ENCODE measurements around the gene AGBL3. TPM values are rescaled to one million over a fixed set of nuclear protein-coding genes. Genes with fewer than 3 reads are reported as not detected.
"Not testable (repeated sequence)": the region's sequence is repeated elsewhere in the genome, so short reads cannot be mapped to it uniquely, and the experiment has no call there.

The AGBL3 gene
- total and polyA plus RNA-seq, 9 of the 15 experiments (the other 6 are each of a cell fraction or from before 2014, with no cell fraction given) = 0.54 to 2.9 (median 1.7) TPM

DNA sequence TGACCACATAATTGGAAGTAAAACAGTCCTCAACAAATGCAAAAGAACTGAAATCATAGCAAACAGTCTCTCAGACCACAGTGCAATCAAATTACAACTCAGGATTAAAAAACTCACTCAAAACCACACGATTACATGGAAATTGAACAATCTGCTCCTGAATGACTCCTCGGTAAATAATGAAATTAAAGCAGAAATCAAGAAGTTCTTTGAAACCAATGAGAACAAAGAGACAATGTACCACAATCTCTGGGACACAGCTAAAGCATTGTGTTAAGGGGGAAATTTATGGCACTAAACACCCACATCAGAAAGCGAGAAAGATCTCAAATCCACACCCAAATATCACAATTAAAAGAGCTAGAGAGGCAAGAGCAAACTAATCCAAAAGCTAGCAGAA is 138.3 kb downstream of the AGBL3 start:
- H3K4me2 ChIP-seq (ENCODE audit: insufficient read depth, low read length); H3K9me1 ChIP-seq (ENCODE audit: control insufficient read depth, insufficient read depth, low read length); H4K20me1 ChIP-seq (replicated peaks; ENCODE audit: control insufficient read depth, insufficient read depth, low read length); BruUV-seq (replicated peaks); H3K4me1 ChIP-seq (replicated peaks in 1 of 2; ENCODE audit: control insufficient read depth in 2 of 2, insufficient read depth in 2 of 2, low read length in 2 of 2); FAIRE-seq; H3K79me2 ChIP-seq (ENCODE audit: control insufficient read depth, insufficient read depth, low read length); H3K36me3 ChIP-seq (ENCODE audit: control insufficient read depth, insufficient read depth, low read length); H2AFZ ChIP-seq (ENCODE audit: low read depth, low read length); H3K9me3 ChIP-seq (replicated peaks; ENCODE audit: control insufficient read depth, insufficient read depth, low read depth, low read length); in situ Hi-C loops (cut with MboI); intact Hi-C loops (cut with micrococcal nuclease); DNase-seq (ENCODE audit: extremely low read depth in 1 of 4, low spot score in 3 of 4); H3K9ac ChIP-seq (ENCODE audit: insufficient read depth in 1 of 2, low read depth in 2 of 2, low read length in 2 of 2); H3K4me3 ChIP-seq; ATAC-seq; H3K27ac ChIP-seq (ENCODE audit: extremely low read depth, low read depth, low read length): not testable (repeated sequence)
- H3K27me3 ChIP-seq (ENCODE audit: control insufficient read depth in 2 of 2, insufficient read depth in 2 of 2, low read length in 2 of 2) = peaks cover 2 to 10% of the 10 kb centered on the region in 2 experiments; a peak in 1 of 5 replicates
- POLR2A ChIA-PET = interaction anchor here (0.6 kb wide), 1 partner anchor 139 kb away, joined by 3 read pairs; no protein-coding TSS in a partner anchor
- CTCF ChIA-PET (ENCODE audit: low intra/inter-chr PET ratio) = interaction anchor here (0.6 kb wide), 1 partner anchor 50 kb away, joined by 3 read pairs; no protein-coding TSS in a partner anchor
- 0% methylated on average over 3 of the region's 3 CpGs for WGBS (ENCODE audit: insufficient coverage, low coverage, missing lambda C conversion rate)

DNA sequence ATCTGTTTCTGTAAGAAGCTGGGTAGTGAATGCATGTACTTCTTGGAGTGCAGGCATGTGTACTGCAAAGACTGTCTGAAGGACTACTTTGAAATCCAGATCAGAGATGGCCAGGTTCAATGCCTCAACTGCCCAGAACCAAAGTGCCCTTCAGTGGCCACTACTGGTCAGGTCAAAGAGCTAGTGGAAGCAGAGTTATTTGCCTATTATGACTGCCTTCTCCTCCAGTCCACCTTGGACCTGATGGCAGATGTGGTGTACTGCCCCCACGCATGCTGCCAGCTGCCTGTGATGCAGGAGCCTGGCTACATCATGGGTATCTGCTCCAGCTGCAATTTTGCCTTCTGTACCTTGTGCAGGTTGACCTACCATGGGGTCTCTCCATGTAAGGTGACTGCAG is 142.6 kb downstream of the AGBL3 start:
- H3K27ac ChIP-seq (ENCODE audit: extremely low read depth, low read depth, low read length) = no peak overlapping the region
- in situ Hi-C loops (cut with MboI) = no loop called here
- TF ChIP-seq TAF1 (IDR thresholded peaks at IDR 0.05; ENCODE audit: control insufficient read depth, extremely low read depth, insufficient read depth, low read length, severe bottlenecking) = no peak
- TF ChIP-seq PYGO2 (tag; IDR thresholded peaks at IDR 0.05) = no peak
- TF ChIP-seq ZNF184 (CRISPR knock-in tag; IDR thresholded peaks at IDR 0.05) = no peak
- TF ChIP-seq, protein P1, sequence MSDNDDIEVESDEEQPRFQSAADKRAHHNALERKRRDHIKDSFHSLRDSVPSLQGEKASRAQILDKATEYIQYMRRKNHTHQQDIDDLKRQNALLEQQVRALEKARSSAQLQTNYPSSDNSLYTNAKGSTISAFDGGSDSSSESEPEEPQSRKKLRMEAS (CRISPR knock-in tag; IDR thresholded peaks at IDR 0.05) = no peak
- H4K20me1 ChIP-seq (replicated peaks; ENCODE audit: control insufficient read depth, insufficient read depth, low read length) = no peaks in the 10 kb centered on the region
- no peaks in the 10 kb centered on the region for H3K9me1 ChIP-seq (ENCODE audit: control insufficient read depth, insufficient read depth, low read length)
- H3K79me2 ChIP-seq (ENCODE audit: control insufficient read depth, insufficient read depth, low read length) = no peaks in the 10 kb centered on the region
- no peak overlapping the region for H3K4me3 ChIP-seq
- no peaks in the 10 kb centered on the region for H3K36me3 ChIP-seq (ENCODE audit: control insufficient read depth, insufficient read depth, low read length)
- H3K9me3 ChIP-seq (replicated peaks; ENCODE audit: control insufficient read depth, insufficient read depth, low read depth, low read length) = no peaks in the 10 kb centered on the region
- no peaks in the 10 kb centered on the region for H3K4me1 ChIP-seq (replicated peaks in 1 of 2; ENCODE audit: control insufficient read depth in 2 of 2, insufficient read depth in 2 of 2, low read length in 2 of 2)
- no peak overlapping the region for H2AFZ ChIP-seq (ENCODE audit: low read depth, low read length)
- intact Hi-C loops (cut with micrococcal nuclease) = no loop called here
- POLR2A ChIA-PET = interaction anchor here (0.6 to 0.9 kb wide), 4 partner anchors 14 to 45 kb away, joined by 3 read pairs; partner anchors contain the start of gene TMEM140
- no peak overlapping the region for H3K9ac ChIP-seq (ENCODE audit: insufficient read depth in 1 of 2, low read depth in 2 of 2, low read length in 2 of 2)
- no peaks in the 10 kb centered on the region for H3K27me3 ChIP-seq (ENCODE audit: control insufficient read depth in 2 of 2, insufficient read depth in 2 of 2, low read length in 2 of 2)
- FAIRE-seq (no peak), DNase-seq (ENCODE audit: extremely low read depth in 1 of 4, low spot score in 3 of 4) (no peak), ATAC-seq (peak; percentile 59)
- CTCF ChIA-PET (ENCODE audit: low intra/inter-chr PET ratio) = no interaction called here
- H3K4me2 ChIP-seq (ENCODE audit: insufficient read depth, low read length) = no peak overlapping the region
- 0% methylated on average over 1 of the region's 1 CpG for WGBS (ENCODE audit: insufficient coverage, low coverage, missing lambda C conversion rate)
- BruUV-seq (replicated peaks) = no TSS peak
